PFSK-1 (cell line): ENCODE measurements around the gene MCFD2.

Experiments
- FOXP2 ChIP-seq: optimal IDR thresholded peaks from 2 replicates; pipeline ENCODE3; 2011; ENCODE audit warnings: borderline replicate concordance, control low read depth, inconsistent platforms; ENCODE audit not compliant: insufficient read depth; ENCODE audit errors: extremely low read length, extremely low read depth
- POLR2AphosphoS5 ChIP-seq: IDR thresholded peaks from 2 replicates; pipeline ENCODE4 v1.6.1; 2012; ENCODE audit warnings: low read depth, mild to moderate bottlenecking, control low read depth, low read length, moderate library complexity
- SIN3A ChIP-seq: IDR thresholded peaks from 2 replicates; pipeline ENCODE4 v1.6.1; 2012; ENCODE audit warnings: mild to moderate bottlenecking, low read length, moderate library complexity, borderline replicate concordance; ENCODE audit not compliant: insufficient read depth
- TAF1 ChIP-seq: IDR thresholded peaks from 2 replicates; pipeline ENCODE4 v1.6.1; 2012; ENCODE audit warnings: low read length, control low read depth, borderline replicate concordance; ENCODE audit not compliant: insufficient read depth
- TF ChIP-seq, protein P1 (sequence below), 2 experiments: IDR thresholded peaks; 2 replicates each; pipeline versions ENCODE4 v1.6.1 to v1.8.0; 2011 to 2012; ENCODE audit warnings: low read depth in 2 of 2, low read length in 2 of 2, control low read depth in 1 of 2, inconsistent platforms in 1 of 2, mild to moderate bottlenecking in 1 of 2, moderate library complexity in 1 of 2; ENCODE audit not compliant: insufficient read depth in 1 of 2

GRCh38 chr2:46960618-46961017 lies 45.0 kb upstream of the MCFD2 start:
- no peak for TF ChIP-seq POLR2AphosphoS5
- no peak for TF ChIP-seq SIN3A
- TF ChIP-seq, protein P1, sequence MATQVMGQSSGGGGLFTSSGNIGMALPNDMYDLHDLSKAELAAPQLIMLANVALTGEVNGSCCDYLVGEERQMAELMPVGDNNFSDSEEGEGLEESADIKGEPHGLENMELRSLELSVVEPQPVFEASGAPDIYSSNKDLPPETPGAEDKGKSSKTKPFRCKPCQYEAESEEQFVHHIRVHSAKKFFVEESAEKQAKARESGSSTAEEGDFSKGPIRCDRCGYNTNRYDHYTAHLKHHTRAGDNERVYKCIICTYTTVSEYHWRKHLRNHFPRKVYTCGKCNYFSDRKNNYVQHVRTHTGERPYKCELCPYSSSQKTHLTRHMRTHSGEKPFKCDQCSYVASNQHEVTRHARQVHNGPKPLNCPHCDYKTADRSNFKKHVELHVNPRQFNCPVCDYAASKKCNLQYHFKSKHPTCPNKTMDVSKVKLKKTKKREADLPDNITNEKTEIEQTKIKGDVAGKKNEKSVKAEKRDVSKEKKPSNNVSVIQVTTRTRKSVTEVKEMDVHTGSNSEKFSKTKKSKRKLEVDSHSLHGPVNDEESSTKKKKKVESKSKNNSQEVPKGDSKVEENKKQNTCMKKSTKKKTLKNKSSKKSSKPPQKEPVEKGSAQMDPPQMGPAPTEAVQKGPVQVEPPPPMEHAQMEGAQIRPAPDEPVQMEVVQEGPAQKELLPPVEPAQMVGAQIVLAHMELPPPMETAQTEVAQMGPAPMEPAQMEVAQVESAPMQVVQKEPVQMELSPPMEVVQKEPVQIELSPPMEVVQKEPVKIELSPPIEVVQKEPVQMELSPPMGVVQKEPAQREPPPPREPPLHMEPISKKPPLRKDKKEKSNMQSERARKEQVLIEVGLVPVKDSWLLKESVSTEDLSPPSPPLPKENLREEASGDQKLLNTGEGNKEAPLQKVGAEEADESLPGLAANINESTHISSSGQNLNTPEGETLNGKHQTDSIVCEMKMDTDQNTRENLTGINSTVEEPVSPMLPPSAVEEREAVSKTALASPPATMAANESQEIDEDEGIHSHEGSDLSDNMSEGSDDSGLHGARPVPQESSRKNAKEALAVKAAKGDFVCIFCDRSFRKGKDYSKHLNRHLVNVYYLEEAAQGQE (IDR thresholded peaks at IDR 0.05; ENCODE audit: insufficient read depth in 1 of 2, low read depth in 2 of 2, low read length in 2 of 2) = no peak
- no peak for TF ChIP-seq TAF1
- TF ChIP-seq FOXP2 = no peak
